Measurements from ENCODE around the gene DPM3.
A peak's percentile ranks its signal among the peaks of the same experiment; 100 is the strongest.
"Not testable (repeated sequence)": the region's sequence is repeated elsewhere in the genome, so short reads cannot be mapped to it uniquely, and the experiment has no call there.

The DPM3 gene

DNA sequence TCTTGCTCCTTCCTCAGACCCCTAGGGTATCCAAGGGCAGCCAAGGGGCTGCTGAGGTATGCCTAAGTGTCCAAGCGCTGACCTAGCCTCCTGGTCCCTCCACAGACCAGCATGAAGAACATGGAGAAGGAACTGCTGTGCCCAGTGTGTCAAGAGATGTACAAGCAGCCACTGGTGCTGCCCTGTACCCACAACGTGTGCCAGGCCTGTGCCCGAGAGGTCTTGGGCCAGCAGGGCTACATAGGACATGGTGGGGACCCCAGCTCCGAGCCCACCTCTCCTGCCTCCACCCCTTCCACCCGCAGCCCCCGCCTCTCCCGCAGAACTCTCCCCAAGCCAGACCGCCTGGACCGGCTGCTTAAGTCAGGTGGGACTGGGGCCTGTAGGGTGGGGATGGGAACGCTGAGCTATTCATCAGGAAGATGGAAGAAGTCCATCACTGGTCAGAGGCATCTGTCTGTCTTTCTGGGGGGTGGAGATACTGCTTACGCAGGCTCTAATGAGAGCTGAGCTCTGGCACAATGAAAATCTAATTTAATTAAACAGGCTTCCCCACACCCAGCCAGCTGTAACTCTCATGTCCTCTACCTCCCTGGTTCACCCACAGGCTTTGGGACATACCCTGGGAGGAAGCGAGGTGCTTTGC lies 35.1 kb upstream of the DPM3 start:
- DNase-seq (ENCODE audit: low read depth in 2 of 2): no peak

DNA sequence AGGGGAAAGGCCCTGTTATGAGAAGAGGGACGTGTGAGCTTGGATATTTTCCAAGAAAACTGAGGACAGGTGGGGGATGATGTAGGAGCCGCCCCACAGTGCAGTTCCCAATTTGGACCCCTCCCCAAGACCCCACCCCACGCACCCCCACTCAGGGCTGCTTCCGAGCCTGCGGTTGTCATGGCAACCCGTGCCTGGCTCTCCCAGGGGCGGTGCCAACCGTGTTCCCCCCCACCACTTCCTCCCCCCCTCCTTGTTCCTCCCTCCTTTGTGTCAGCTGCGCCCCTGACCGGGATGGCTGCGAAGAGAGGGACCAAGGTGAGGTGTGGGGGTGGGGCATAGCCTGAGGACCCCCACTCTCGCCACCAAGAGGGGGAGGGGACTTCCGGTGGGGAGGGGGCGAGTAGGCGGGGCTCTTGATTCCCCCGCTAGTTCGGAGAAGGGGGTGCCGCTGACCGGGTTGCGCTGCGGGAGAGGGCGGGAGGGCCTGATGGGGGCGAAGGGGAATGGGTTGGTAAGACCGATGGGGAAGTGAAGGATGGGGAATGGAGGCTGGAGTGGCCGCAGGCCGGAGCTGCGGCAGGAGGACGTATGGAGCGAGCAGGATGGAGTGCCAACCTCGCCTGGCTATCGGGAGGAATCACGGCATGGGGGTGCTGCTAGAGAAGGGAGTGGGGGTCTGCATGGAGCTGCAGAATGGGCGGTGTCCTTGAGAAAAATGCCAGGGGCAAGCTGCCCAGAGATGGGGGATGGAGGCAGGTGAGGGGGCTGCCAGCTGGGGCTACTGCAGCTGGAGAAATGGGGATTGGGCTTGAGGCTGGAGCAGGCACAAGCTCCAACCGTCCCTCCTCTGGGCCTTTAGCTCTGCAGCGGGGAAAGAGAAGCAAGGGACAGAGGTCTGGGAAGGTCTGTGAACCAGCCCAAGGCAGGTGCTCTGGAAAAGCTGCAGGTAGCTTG lies 34.3 kb upstream of the DPM3 start:
- no peak for DNase-seq (ENCODE audit: low read depth in 2 of 2)

DNA sequence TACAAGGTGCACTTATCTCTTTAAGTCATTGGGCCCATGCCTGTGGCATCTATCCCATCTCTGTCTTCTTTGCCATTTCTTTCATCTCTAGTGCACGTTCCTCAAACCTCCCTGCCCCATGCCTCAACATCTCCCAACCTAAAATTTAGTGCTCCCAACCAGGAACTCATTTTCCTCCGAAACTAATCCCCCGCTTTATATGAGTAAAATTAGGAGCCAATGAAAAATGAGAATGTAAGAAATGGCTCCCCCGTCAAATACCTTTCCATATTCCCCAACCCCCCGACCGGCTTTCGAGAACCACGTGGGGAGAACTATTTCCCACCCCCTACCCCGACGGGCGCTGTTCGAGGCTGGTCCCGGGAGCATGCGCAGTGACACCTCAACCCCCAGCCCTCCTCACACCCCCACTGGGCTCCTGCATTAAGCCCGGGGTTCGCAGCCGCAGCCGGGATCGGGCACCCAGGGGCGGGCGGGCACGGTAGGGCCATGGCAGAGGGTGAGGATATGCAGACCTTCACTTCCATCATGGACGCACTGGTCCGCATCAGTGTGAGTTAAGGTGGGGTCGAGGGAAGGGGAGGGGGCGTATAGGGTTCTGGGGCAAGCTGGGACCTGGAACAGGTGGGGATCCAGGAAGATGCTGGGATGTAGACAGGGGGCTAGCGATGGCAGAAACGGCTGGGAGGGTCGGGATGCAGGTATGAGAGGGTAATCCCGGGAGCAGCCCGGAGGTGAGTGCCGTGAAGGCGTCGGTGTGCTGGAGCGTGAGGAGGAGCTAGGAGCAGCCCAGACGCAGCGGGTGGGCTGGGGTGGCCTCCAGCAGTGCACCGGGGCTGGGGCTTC lies 33.4 kb upstream of the DPM3 start, which contains the start of gene TRIM46:
TRIM46 (plus strand) TSS at position 372 of the 846 bp plus-strand sequence; CDS start at position 490, 118 bp downstream.
- DNase-seq (ENCODE audit: low read depth in 2 of 2): peak; percentile 48 to 64

GRCh38 chr1:155172732-155173477 lies 32.6 kb upstream of the DPM3 start, which contains the start of gene KRTCAP2:
TSS of gene KRTCAP2 (minus strand) at chr1:155173304. CDS start at chr1:155173224, 80 bp downstream.
- DNase-seq (ENCODE audit: low read depth in 2 of 2): peak; percentile 88 to 89

DNA sequence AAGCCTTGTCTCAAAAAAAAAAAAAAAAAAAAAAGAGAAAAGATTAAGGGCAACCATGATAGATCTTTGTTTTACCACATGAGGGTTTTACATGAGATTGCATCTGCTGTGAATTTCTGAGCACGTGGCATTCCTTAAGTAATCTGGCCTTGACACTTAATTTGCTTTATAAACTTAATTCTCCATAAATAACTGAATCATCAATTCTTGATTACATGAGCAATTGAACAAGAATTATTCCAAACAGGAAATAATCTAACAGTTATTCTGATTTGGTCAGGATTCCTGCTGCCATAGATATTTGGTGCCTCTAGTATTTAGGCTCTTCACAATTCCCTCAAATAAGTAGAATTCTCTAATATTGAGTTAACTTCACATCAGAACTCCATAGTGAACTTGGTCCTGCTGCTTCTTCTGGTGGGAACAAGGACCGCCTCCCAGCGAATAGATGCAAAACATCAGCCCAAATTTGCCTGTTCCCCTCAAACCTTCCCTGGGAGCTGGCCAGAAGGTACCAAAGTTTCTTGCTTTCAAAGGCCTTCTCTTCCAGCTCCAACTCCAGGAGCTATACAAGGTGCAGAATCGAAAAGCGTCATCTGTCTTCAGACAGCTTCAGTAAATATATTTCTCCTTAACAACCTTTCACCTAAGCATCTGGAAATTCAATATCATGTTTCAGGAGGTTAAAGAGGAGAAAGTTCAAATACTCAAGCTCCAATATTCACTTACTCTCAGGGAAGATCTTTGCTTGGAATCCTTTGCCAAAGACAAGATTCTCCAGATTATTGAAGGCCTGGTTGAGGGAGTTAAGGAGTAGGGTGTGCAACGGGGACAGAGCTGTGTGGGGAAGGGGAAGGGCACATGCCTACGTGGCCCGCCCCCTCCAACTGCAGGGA lies 31.8 kb upstream of the DPM3 start:
- no peak for DNase-seq (ENCODE audit: low read depth in 2 of 2)

GRCh38 chr1:155170806-155171205 lies 30.5 kb upstream of the DPM3 start:
- no peak for DNase-seq (ENCODE audit: low read depth in 2 of 2)

DNA sequence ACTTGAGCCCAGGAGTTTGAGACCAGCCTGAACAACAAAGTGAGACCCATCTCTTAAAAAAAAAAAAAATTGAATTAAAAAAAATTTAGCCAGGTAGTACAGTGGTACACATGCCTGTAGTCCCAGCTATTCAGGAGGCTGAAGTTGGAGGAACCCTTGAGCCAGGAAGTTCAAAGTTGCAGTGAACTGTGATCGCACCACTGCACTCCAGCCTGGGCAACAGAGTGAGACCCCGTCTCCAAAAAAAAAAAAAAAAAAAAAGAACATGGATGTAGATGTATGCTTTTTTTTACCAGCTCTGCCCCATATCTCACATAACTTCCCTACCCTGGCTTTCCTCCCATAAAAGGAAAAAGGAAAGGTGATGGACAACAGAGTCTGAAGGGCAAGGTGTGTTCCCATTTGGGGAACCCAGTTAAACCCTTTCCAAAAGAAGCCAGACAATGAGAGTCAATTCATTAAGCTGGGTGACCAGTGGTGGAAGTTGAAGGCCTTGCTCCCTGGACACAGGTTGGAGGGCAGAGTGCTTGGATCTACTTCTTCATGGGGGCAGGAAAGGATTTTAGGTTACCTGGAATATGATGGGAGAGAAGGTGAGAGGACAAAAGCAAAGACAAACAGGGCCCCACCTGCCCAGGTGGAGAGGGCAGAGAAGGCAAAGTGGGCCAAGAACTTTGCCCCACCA lies 29.9 kb upstream of the DPM3 start:
- DNase-seq (ENCODE audit: low read depth in 2 of 2): no peak

DNA sequence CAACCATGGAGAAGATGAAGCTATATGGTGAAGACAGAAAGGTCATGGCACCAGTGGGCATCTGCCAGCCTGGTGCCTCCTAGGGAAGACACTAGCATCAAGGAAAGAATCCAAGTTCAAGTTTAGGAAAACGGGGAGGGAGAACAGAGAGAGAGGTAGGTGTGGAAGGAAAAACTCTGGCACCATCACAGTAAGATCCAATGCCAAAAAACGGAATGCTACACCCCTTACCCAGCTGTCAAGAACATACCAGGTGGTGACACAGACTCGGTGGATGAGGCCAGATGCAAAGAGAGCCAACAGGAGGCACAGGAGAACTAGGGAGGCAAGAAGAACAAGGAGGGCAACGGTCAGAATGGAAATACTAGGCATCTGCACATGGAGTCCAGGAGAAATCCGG lies 29.2 kb upstream of the DPM3 start:
- DNase-seq (ENCODE audit: low read depth in 2 of 2): no peak

- DNase-seq (ENCODE audit: low read depth in 2 of 2): no peak
Measured at GRCh38 chr1:155168456-155169210, 28.3 kb upstream of the DPM3 start.

DNA sequence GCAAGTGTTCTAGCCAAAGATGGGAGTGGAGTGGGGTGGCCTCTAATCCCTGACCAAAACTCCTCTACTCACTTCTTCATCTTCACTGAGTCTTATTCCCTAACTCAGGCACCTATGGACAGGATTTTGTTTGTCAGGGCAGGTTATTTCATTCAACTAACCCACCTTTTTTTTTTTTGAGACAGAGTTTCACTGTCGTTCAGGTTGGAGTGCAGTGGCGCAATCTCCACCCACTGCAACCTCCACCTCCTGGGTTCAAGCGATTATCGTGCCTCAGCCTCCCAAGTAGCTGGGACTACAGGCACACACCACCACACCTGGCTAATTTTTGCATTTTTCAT lies 27.7 kb upstream of the DPM3 start:
- not testable (repeated sequence) for DNase-seq (ENCODE audit: low read depth in 2 of 2)

DNA sequence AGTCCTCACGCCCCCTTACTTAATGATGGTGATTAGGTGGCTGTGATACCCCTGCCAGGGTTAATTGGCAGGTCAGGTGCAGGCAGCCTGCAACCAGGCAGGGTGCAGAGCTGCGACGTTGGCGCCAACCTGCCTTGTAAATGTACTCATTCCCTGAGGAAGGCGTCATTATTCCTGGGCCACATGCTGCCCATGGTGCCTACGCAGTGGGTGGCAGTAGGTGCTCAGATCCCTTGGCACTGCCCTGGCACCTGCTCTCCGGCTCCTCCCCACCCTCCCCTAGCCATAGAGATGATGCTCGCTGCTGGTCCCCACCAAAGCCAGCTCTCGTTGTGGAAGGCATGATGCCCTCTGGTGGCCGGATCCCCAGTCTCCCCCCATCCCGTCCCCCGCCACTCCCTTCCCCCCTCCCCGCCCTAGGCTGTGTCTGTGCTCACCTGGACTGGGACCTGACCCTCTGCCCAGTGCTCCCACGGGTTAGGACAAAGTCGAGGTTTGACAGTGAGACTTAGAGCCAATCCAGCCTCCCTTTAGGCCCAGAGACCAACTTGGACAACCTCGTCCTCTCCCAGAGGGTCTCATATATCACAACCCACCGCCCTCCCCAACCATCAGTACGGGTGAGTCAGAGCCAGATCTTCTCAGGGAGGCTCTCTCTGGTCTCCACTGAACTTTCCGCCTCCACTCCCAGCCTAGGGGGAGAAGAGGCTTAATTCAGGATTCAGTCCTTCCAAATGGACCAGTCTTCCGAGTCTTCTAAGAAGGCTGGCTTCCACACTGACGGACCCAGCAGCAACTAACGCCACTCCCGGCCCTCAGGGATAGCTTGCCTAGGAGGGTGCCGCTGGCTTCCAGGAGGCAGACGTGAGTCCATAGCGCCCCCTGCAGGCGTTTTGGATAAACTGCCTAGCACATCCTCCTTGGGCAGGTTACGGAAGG lies 27.1 kb upstream of the DPM3 start:
- peak; percentile 56 to 70 for DNase-seq (ENCODE audit: low read depth in 2 of 2)

DNA sequence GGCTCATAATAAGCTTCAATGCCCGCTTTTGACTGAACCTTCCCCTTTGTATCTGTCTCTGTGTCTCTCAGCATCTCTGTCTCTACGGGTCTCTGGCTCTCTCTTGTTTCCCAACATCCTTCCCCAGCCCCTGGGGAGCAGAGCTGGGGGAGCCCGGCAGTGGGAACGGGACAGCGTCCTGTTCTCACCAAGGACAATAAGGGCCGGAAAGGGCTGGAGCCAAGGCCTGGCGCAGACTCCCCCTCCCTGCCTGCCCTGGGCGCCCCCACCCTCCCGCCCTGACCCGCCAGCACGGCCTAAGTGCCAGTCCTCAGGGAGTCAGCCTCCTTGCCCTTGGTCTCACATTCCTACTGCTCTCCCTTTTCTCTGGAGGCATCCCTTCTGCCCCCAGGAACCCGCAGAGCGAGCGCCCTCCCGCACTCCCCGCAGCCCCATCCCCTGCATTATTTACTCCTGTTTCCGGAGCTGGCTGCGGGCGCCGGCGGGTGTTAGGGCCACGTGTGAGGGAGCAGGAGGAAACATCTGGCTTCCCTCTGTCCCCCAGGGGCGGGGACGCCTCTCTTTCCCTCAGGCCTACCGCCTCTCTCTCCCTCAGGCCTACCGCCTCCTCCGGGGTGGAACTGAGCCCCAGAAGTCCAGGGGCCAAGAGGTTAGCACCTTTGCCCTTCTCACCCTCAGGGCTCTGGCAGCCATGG lies 26.3 kb upstream of the DPM3 start:
- no peak for DNase-seq (ENCODE audit: low read depth in 2 of 2)

- DNase-seq (ENCODE audit: low read depth in 2 of 2): no peak
Measured at GRCh38 chr1:155166051-155166470, 25.7 kb upstream of the DPM3 start.

- DNase-seq (ENCODE audit: low read depth in 2 of 2): not testable (repeated sequence)
Measured at GRCh38 chr1:155164625-155165024, 24.3 kb upstream of the DPM3 start.

DNA sequence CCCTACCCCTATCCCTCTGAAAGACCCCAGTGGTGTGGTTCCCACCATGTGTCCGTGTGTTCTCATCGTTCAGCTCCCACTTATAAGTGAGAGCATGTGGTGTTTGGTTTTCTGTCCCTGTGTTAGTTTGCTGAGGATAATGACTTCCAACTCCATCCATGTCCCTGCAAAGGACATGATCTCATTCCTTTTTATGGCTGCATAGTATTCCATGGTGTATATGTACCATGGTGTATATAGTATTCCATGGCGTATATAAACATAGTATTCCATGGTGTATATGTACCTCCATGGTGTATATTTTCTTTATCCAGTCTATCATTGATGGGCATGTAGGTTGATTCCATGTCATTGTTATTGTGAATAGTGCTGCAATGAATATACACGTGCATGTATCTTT lies 23.5 kb upstream of the DPM3 start:
- not testable (repeated sequence) for DNase-seq (ENCODE audit: low read depth in 2 of 2)

GRCh38 chr1:155162631-155163030 lies 22.3 kb upstream of the DPM3 start:
- DNase-seq (ENCODE audit: low read depth in 2 of 2): not testable (repeated sequence)

- no peak for DNase-seq (ENCODE audit: low read depth in 2 of 2)
Measured at GRCh38 chr1:155160128-155160527, 19.8 kb upstream of the DPM3 start.
